ENCODE data around the gene MKLN1.

The MKLN1 gene

DNA sequence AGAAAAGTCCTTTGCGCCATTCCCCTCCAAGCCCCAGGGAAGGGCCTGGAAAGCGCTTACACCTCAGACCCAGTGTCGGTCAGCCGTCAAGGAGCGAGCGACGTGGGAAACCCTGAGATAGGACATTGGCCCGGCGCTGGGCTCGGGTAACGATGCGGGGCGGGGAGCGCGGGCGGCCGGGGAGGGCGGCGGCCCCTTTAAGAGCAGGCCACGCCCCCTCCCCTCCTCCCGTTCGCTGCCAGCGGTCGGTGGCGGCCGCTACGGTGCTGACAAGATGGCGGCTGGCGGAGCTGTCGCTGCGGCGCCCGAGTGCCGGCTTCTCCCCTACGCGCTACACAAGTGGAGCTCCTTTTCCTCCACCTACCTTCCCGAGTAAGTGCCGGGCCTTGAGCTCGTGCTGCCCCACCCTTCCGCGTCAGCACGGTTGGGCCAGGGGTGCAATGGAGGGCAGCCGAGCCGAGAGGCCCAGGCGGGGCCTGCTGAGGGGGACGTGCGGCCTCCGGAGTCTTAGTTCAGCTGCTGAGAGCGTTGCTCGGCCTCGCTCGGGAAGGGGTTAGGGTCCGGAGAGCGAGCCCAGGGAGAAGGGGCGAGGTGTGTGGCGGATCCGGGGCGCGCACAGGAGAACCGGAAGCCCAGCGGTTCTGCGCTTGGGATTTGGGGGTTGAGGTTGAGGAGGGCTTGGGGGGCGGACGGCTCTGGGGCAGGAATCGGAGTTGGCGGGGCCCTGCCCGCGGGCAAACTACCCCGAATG, at the start of gene MKLN1:
Gene MKLN1, plus strand, starts transcription at position 251 of the 751 bp plus-strand sequence. Its CDS starts 24 bp downstream, at position 275.
- Mint-ChIP-seq H3K4me3 (peak within 1 kb of the TSS; percentile 99), H3K27ac (peak within 1 kb of the TSS; percentile 100), H3K4me1 (peaks cover 72% of the 10 kb centered on the region), H3K36me3 (peaks cover 15% of the 10 kb centered on the region), H3K9me3 (no peaks in the 10 kb centered on the region)
- ATAC-seq (peak; percentile 96), DNase-seq (ENCODE audit: low spot score in 2 of 2) (peak; percentile 83 to 92)

- no peak overlapping the region for H3K27ac Mint-ChIP-seq
- H3K9me3 Mint-ChIP-seq, result peaks cover 4% of the 10 kb centered on the region
- DNase-seq (ENCODE audit: low spot score in 2 of 2) (no peak), ATAC-seq (no peak)
- H3K4me1 Mint-ChIP-seq, result no peaks in the 10 kb centered on the region
- H3K4me3 Mint-ChIP-seq, result no peak overlapping the region
- no peaks in the 10 kb centered on the region for H3K36me3 Mint-ChIP-seq
Observed at GRCh38 chr7:131279044-131279443, 48.6 kb upstream of the MKLN1 start.

DNA sequence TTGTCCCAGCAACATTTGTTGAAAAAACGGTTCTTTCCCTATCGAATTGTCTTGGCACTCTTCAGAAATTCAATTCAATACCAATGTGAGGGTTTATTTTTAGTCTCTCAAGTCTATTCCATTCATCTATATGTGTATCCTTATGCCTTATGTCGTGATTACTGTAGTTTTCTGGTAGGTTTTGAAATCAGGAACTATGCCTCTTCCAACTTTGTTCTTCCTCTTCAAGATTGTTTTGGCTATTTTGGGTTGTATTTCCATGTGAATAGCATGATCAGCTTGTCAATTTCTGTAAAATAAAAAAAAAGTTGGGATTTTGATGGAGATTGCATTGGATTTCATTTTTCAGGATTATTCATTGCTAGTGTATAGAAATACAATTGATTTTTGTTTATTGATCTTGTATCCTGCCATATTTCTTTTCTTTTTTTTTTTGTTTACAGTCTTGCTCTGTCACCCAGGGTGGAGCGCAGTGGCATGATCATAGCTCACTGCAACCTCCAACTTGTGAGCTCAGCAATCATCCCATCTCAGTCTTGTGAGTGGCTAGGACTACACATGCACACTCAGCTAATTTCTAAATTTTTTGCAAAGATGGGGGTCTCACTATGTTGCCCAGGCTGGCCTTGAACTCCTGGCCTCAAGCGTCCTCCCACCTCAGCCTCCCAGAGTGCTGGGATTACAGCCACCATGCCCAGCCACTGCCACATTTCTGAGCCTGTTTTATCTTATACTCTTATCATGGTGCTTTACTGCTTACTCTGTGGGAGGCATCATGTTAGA, 46.2 kb upstream of the MKLN1 start:
- H3K4me1 Mint-ChIP-seq, result no peaks in the 10 kb centered on the region
- no peak overlapping the region for H3K4me3 Mint-ChIP-seq
- no peak for DNase-seq (ENCODE audit: low spot score in 2 of 2)
- no peak for ATAC-seq
- no peaks in the 10 kb centered on the region for H3K36me3 Mint-ChIP-seq
- no peak overlapping the region for H3K27ac Mint-ChIP-seq
- peaks cover 4% of the 10 kb centered on the region for H3K9me3 Mint-ChIP-seq

DNA sequence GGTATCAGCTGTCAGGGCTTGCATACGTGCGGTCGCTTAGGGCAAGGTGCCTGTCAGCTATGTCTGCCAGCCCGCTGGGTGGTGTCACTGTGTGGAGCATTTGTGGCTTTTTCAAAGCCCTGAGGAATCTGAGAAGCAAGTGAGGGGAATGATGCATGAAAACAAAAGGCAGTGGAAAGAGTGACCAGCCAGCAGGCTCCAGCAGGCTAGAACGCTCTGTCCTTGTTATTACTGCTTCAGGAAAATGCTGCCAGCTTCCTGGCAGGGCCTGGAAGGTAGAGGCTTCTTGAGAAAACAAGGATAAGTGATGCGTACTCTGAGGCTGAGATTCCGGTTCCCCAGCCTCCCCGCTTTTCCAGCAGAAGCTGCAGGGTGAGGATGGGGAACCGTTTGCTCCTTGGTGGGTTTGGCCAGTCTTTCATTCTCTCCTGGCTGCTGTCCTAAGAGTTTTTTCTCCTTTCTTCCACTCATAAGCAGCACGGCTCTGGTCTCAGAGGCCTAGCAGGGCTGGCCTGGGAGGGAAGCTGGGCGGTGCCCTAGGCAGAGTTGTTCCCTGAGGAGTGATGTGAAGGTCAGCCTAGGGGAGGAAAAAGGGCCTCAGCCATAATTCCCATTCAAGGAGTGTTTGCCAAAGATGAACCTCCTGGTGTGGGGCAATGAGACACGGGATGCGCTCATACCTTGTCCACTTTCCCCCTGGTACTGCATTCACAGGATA, 42.8 kb upstream of the MKLN1 start:
- ATAC-seq (no peak), DNase-seq (ENCODE audit: low spot score in 2 of 2) (no peak)
- no peaks in the 10 kb centered on the region for H3K4me1 Mint-ChIP-seq

GRCh38 chr7:131285556-131285955, 42.1 kb upstream of the MKLN1 start:
- H3K4me3 Mint-ChIP-seq, result no peak overlapping the region
- H3K27ac Mint-ChIP-seq, result no peak overlapping the region
- ATAC-seq (no peak), DNase-seq (ENCODE audit: low spot score in 2 of 2) (no peak)
- H3K4me1 Mint-ChIP-seq, result no peaks in the 10 kb centered on the region
- H3K36me3 Mint-ChIP-seq, result no peaks in the 10 kb centered on the region
- peaks cover 3% of the 10 kb centered on the region for H3K9me3 Mint-ChIP-seq

More for the DNA sequence above, 42.8 kb upstream of the MKLN1 start:
- H3K4me3 Mint-ChIP-seq, result no peak overlapping the region
- H3K36me3 Mint-ChIP-seq, result no peaks in the 10 kb centered on the region
- H3K27ac Mint-ChIP-seq, result no peak overlapping the region
- peaks cover 5% of the 10 kb centered on the region for H3K9me3 Mint-ChIP-seq

DNA sequence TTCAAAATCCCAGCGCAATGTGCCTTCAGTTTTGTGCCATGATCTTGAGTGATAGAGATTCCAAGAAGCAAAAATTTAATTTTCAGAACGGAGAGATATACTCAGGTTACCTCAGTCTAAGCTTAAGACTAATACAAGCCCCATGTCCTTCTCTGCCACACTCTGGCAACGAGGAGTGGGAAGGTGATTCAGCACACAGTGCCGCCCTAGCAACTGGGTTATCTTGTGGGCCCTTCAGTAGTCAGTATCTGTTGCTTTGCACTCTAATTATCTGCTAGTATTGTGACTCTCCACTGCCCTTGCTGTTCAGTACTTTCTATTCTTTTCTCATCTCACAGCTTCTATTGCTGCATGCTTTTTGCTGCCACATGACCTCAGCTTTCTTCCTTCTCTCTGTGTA, 39.2 kb upstream of the MKLN1 start:
- H3K27ac Mint-ChIP-seq, result no peak overlapping the region
- H3K36me3 Mint-ChIP-seq, result no peaks in the 10 kb centered on the region
- H3K4me1 Mint-ChIP-seq, result no peaks in the 10 kb centered on the region
- peaks cover 3% of the 10 kb centered on the region for H3K9me3 Mint-ChIP-seq
- DNase-seq (ENCODE audit: low spot score in 2 of 2) (no peak), ATAC-seq (no peak)
- H3K4me3 Mint-ChIP-seq, result no peak overlapping the region

DNA sequence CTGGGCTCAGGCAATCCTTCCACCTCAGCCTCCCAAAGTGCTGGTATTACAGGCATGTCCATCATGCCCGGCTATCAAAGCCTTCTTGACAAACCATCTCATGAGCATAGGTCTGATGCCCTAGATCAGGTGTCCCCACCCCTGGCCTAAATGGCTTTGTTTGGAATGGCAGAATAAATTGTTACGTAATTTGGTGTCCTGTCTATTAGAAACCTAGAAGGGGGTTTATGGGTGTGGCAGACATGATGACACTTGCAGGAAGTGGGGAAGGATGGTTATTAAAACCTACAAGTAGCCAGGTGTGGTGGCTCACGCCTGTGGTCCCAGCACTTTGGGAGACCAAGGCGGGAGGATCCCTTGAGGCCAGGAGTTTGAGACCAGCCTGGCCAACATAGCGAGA, 38.6 kb upstream of the MKLN1 start:
- Mint-ChIP-seq H3K4me1 (no peaks in the 10 kb centered on the region), H3K36me3 (no peaks in the 10 kb centered on the region), H3K27ac (no peak overlapping the region), H3K9me3 (peaks cover 3% of the 10 kb centered on the region), H3K4me3 (no peak overlapping the region)
- no peak for ATAC-seq
- DNase-seq (ENCODE audit: low spot score in 2 of 2), result no peak

- Mint-ChIP-seq H3K36me3 (no peaks in the 10 kb centered on the region), H3K4me3 (no peak overlapping the region), H3K27ac (no peak overlapping the region), H3K4me1 (no peaks in the 10 kb centered on the region), H3K9me3 (peaks cover 3% of the 10 kb centered on the region)
- DNase-seq (ENCODE audit: low spot score in 2 of 2), result no peak
- no peak for ATAC-seq
Observed at GRCh38 chr7:131292141-131292905, 35.4 kb upstream of the MKLN1 start.

DNA sequence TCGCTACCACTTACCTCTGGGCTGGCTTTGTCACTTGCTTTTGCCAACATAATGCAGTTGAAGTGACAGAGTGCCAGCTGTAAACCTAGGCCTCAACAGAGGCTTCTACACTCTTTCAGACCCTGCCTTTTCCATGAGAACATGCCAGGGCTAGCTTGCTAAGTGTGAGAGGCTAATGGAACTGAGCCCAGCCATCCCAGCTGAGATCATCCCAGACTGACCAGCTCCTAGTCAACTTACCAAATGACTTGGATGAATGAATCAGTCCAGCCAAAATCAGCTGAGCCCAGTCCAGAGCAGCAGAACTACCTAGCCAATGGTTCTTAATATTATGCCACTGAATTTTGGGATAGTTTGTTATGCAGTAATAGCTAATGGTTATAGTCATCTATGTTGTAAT, 34.7 kb upstream of the MKLN1 start:
- Mint-ChIP-seq H3K36me3 (no peaks in the 10 kb centered on the region), H3K4me3 (no peak overlapping the region), H3K9me3 (peaks cover 3% of the 10 kb centered on the region), H3K27ac (no peak overlapping the region), H3K4me1 (no peaks in the 10 kb centered on the region)
- DNase-seq (ENCODE audit: low spot score in 2 of 2), result no peak
- no peak for ATAC-seq

GRCh38 chr7:131294553-131294952, 33.1 kb upstream of the MKLN1 start:
- ATAC-seq, result no peak
- H3K36me3 Mint-ChIP-seq, result no peaks in the 10 kb centered on the region
- no peaks in the 10 kb centered on the region for H3K9me3 Mint-ChIP-seq
- H3K4me1 Mint-ChIP-seq, result no peaks in the 10 kb centered on the region
- H3K4me3 Mint-ChIP-seq, result no peak overlapping the region
- DNase-seq (ENCODE audit: low spot score in 2 of 2), result no peak
- no peak overlapping the region for H3K27ac Mint-ChIP-seq

- Mint-ChIP-seq H3K4me3 (no peak overlapping the region), H3K9me3 (no peaks in the 10 kb centered on the region), H3K36me3 (no peaks in the 10 kb centered on the region), H3K4me1 (no peaks in the 10 kb centered on the region), H3K27ac (no peak overlapping the region)
- ATAC-seq (no peak), DNase-seq (ENCODE audit: low spot score in 2 of 2) (no peak)
Observed at GRCh38 chr7:131298608-131298992, 29.1 kb upstream of the MKLN1 start.

GRCh38 chr7:131299074-131299473, 28.6 kb upstream of the MKLN1 start:
- H3K36me3 Mint-ChIP-seq, result no peaks in the 10 kb centered on the region
- no peak overlapping the region for H3K4me3 Mint-ChIP-seq
- DNase-seq (ENCODE audit: low spot score in 2 of 2), result no peak
- no peak overlapping the region for H3K27ac Mint-ChIP-seq
- no peaks in the 10 kb centered on the region for H3K4me1 Mint-ChIP-seq
- ATAC-seq, result no peak
- H3K9me3 Mint-ChIP-seq, result no peaks in the 10 kb centered on the region

- no peak for DNase-seq (ENCODE audit: low spot score in 2 of 2)
- Mint-ChIP-seq H3K36me3 (no peaks in the 10 kb centered on the region), H3K9me3 (no peaks in the 10 kb centered on the region), H3K27ac (no peak overlapping the region), H3K4me1 (no peaks in the 10 kb centered on the region), H3K4me3 (no peak overlapping the region)
- no peak for ATAC-seq
Observed at GRCh38 chr7:131300078-131300477, 27.6 kb upstream of the MKLN1 start.

GRCh38 chr7:131300572-131301466, 26.9 kb upstream of the MKLN1 start:
- Mint-ChIP-seq H3K27ac (no peak overlapping the region), H3K4me1 (peaks cover 1% of the 10 kb centered on the region), H3K4me3 (no peak overlapping the region), H3K9me3 (no peaks in the 10 kb centered on the region), H3K36me3 (no peaks in the 10 kb centered on the region)
- DNase-seq (ENCODE audit: low spot score in 2 of 2), result no peak
- no peak for ATAC-seq
